GM19238 (cell line): ENCODE measurements around the gene CLK4.
"Not testable (repeated sequence)": the region's sequence is repeated elsewhere in the genome, so short reads cannot be mapped to it uniquely, and the experiment has no call there.

ENCODE experiments used
- DNase-seq: peaks from one replicate; pipeline ENCODE4 v3.0.0; 2011; ENCODE audit warnings: low spot score; ENCODE audit not compliant: insufficient read length

The CLK4 gene

GRCh38 chr5:178587763-178588611 lies 38.9 kb downstream of the CLK4 start:
- no peak for DNase-seq

DNA sequence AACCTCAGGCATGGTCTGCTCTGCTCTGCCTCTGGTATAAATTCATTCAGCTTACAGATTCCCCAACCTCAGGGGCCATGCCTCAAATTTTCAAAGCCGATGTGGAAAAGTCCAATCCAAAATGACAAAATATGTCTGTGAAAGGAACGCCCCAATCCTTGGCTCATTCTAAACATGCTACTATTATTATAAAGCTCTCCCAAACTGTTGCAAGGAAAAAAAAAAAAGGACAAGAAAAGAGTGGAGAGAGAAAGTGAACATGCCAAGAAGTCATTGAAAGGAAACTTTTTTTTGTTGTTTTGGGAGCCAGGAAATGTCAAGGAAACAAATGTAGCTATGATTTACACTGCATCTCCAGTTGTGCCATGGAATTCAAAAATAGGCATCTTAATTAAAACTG lies 40.5 kb downstream of the CLK4 start:
- no peak for DNase-seq

GRCh38 chr5:178585421-178585820 lies 41.4 kb downstream of the CLK4 start:
- DNase-seq, result not testable (repeated sequence)

- no peak for DNase-seq
Observed at GRCh38 chr5:178583279-178583678, 43.6 kb downstream of the CLK4 start.

GRCh38 chr5:178582291-178582690 lies 44.6 kb downstream of the CLK4 start:
- no peak for DNase-seq

- no peak for DNase-seq
Observed at GRCh38 chr5:178581621-178582020, 45.2 kb downstream of the CLK4 start.

- DNase-seq, result no peak
Observed at GRCh38 chr5:178580271-178580955, 46.4 kb downstream of the CLK4 start.

DNA sequence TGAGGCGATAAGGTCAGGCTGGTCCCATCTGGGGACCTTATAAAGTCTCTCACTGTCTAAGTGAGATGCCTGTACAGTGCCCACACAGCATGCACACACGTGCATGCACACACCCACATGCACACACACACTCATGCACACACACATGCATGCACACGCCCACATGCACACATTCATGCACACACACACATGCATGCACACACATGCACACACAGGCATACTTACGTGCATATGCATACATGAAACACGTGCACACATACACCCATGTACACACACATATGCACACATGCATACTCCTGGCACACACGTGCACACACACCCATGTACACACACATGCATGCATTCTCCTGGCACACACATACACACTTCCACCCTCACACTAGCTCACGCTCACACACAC lies 48.9 kb downstream of the CLK4 start:
- DNase-seq, result no peak

GRCh38 chr5:178577376-178577839 lies 49.4 kb downstream of the CLK4 start:
- no peak for DNase-seq

DNA sequence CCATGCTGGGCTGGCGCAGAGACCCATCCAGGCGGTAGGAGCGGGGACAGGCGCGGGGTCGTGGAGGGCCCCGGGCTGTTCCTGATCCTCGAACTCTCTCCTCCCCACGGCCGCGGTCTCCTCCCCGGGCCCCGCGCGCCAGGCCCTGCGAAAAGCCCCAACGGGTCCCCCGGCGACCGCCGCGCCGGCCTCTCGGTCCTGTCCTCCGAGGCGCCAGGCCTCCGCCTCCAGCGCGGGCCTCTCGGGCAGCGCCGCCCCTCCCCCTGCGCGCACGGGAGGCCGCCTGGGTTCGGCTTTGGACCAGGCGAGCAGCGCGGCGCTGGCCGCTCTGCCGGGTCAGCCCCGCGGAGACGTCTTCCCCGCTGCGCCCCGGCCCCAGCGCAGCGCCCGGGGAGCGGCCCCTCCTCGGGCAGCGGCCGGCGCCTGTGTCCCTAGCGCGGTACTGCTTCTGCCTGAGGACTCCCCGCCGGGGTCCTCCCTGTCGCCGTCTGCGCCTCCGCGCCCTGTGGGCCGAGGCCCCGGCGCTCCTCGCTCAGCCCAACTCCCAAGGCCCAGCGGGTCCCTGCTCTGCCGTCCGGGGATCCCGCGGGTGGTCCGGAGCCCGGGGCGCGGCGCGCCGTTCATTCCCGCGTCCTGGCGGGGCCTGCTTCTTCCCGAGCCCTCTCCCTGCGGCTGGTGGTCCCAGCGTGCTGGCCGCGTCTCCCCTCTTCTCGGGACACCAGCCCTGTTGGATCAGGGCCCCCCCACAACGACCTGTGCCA lies 50.1 kb downstream of the CLK4 start:
- no peak for DNase-seq

GRCh38 chr5:178573216-178573615 lies 53.6 kb downstream of the CLK4 start:
- no peak for DNase-seq

GRCh38 chr5:178572617-178573016 lies 54.2 kb downstream of the CLK4 start:
- DNase-seq, result no peak

- no peak for DNase-seq
Observed at GRCh38 chr5:178569485-178569884, 57.4 kb downstream of the CLK4 start.

- no peak for DNase-seq
Observed at GRCh38 chr5:178564811-178565550, 61.9 kb downstream of the CLK4 start.

GRCh38 chr5:178564397-178564796 lies 62.5 kb downstream of the CLK4 start:
- no peak for DNase-seq

DNA sequence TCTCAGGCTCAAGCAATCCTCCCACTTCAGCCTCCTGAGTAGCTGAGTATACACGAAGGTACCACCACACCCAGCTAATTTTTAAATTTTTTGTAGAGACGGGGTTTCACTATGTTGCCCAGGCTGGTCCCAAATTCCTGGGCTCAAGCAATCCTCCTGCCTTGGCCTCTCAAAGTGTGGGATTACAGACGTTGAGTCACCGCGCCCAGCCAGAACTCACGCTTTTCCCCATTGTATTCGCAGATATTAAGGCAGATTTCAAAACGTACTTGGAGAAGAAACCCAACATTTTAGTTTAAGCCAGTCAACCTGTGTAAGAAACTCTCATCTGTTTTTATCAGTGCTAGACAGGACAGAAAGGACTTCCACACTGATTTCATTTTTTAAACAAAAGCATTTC lies 63.2 kb downstream of the CLK4 start:
- no peak for DNase-seq

DNA sequence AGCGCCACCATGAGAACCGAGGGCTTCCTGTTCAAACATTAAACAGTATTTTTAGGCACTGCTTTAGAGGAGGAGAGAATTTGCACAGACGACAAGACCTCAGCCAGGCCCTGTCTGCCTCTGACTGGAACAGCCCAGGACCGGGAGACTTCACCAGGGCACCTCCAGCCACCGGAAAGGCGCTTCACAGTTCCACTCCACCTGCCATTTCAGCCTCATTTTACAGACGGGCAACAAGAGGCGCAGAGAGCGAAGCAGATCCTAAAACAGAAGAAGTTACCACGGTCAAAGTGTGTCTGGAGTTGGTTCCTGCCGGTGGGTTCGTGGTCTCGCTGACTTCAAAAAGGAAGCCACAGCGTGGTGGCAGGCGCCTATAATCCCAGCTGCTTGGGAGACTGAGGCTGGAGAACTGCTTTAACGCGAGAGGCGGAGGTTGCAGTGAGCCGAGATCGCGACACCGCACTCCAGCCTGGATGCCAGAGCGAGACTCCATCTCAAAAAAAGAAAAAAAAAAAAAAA lies 65.0 kb downstream of the CLK4 start:
- DNase-seq, result no peak

GRCh38 chr5:178560911-178561310 lies 65.9 kb downstream of the CLK4 start:
- DNase-seq, result no peak

DNA sequence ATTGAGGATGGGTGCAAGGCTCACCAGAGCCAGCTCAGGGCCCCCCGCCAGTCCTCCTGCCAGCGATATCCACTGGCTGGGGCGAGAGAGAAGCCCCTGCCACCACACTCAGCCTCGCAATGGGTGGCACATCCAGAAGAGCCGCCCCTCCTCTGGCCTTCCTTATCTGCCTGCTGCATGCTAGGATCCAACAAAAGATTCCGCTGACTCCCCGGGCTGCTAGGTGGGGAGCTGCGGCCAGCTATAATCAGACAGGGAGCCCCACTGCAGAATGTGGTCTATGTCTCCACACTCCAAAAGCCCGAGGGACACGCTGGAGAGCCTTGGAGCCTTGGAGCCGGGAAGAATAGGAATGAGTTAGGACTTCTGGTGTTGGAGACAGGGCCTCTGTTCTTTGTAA lies 69.4 kb downstream of the CLK4 start:
- no peak for DNase-seq

- no peak for DNase-seq
Observed at GRCh38 chr5:178555771-178556211, 71.1 kb downstream of the CLK4 start.

DNA sequence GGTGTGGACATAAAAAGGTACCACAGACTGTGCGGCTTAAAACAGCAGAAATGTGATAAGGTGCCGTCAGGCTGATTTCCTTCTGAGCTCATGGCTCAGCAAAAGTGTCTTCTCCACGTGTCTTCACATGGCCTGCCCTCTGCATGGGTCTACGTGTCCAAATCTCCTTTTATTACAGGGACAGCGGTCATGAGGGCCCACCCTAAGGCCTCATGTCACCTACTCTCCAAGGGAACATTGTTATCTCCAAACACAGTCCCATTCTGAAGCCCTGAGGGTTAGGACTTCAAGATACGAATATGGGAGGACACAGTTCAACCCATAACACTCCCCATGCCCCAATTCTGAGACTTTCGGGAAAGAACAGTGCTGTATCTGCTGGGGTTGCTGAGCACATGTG lies 71.8 kb downstream of the CLK4 start:
- DNase-seq, result no peak
